Mesenchymal stem cell (in vitro differentiated cells and primary cell): ENCODE measurements around the gene ECM2.

ENCODE experiments used
- DNase-seq: peaks from one replicate; pipeline ENCODE4 v3.0.0-alpha.2; 2013
- H2AFZ ChIP-seq: one replicate; pipeline ENCODE4 v1.6.1; 2013; ENCODE audit warnings: low read depth, mild to moderate bottlenecking, control low read depth, inconsistent platforms, low read length, moderate library complexity
- H2AK5ac ChIP-seq: 2 replicates; pipeline ENCODE4 v1.6.1; 2013; ENCODE audit warnings: low read length, moderate library complexity, mild to moderate bottlenecking, inconsistent platforms; ENCODE audit not compliant: severe bottlenecking
- H2BK120ac ChIP-seq: one replicate; pipeline ENCODE4 v1.6.1; 2013; ENCODE audit warnings: low read depth, mild to moderate bottlenecking, inconsistent platforms, low read length, moderate library complexity
- H2BK12ac ChIP-seq, 2 experiments: one replicate each; pipeline ENCODE4 v1.6.1; 2013; ENCODE audit warnings: inconsistent platforms in 2 of 2, low read length in 2 of 2, mild to moderate bottlenecking in 2 of 2, moderate library complexity in 2 of 2, control low read depth in 1 of 2
- H2BK15ac ChIP-seq: one replicate; pipeline ENCODE4 v1.6.1; 2013; ENCODE audit warnings: mild to moderate bottlenecking, low read depth, inconsistent platforms; ENCODE audit not compliant: poor library complexity, severe bottlenecking
- H2BK5ac ChIP-seq: 2 replicates; pipeline ENCODE4 v1.6.1; 2013; ENCODE audit warnings: low read depth, mild to moderate bottlenecking, low read length, control low read depth, inconsistent platforms; ENCODE audit not compliant: poor library complexity, severe bottlenecking
- H3K14ac ChIP-seq, 2 experiments: one replicate each; pipeline ENCODE4 v1.6.1; 2013; ENCODE audit warnings: inconsistent platforms in 2 of 2, low read length in 2 of 2, control low read depth in 1 of 2, mild to moderate bottlenecking in 1 of 2, moderate library complexity in 1 of 2
- H3K18ac ChIP-seq, 2 experiments: one replicate each; pipeline ENCODE4 v1.6.1; 2013; ENCODE audit warnings: inconsistent platforms in 2 of 2, low read length in 2 of 2, control low read depth in 1 of 2, low read depth in 1 of 2, mild to moderate bottlenecking in 1 of 2
- H3K23ac ChIP-seq, 2 experiments: one replicate each; pipeline ENCODE4 v1.6.1; 2013; ENCODE audit warnings: inconsistent platforms in 2 of 2, low read length in 2 of 2, mild to moderate bottlenecking in 2 of 2, moderate library complexity in 2 of 2, control low read depth in 1 of 2
- H3K27ac ChIP-seq: 2 replicates; pipeline ENCODE4 v1.5.1; 2013; ENCODE audit warnings: mild to moderate bottlenecking, moderate library complexity, low read length, control low read depth, inconsistent platforms; ENCODE audit not compliant: poor library complexity, severe bottlenecking
- H3K27me3 ChIP-seq, 2 experiments: 2 replicates each; pipeline versions ENCODE4 v1.6.1 to v1.7.0; 2013; ENCODE audit warnings: low read length in 2 of 2, mild to moderate bottlenecking in 2 of 2, moderate library complexity in 2 of 2, control low read depth in 1 of 2, inconsistent platforms in 1 of 2; ENCODE audit not compliant: control insufficient read depth in 1 of 2, insufficient read depth in 1 of 2
- H3K36me3 ChIP-seq, 2 experiments: 2 replicates each; pipeline versions ENCODE4 v1.6.1 to v1.7.0; 2013; ENCODE audit warnings: low read length in 2 of 2, control low read depth in 1 of 2, inconsistent platforms in 1 of 2, low read depth in 1 of 2, mild to moderate bottlenecking in 1 of 2; ENCODE audit not compliant: insufficient read depth in 2 of 2, control insufficient read depth in 1 of 2
- H3K4ac ChIP-seq, 2 experiments: one replicate each; pipeline ENCODE4 v1.6.1; 2013; ENCODE audit warnings: inconsistent platforms in 2 of 2, low read length in 2 of 2, mild to moderate bottlenecking in 2 of 2, moderate library complexity in 2 of 2, control low read depth in 1 of 2, low read depth in 1 of 2
- H3K4me1 ChIP-seq: 2 replicates; pipeline ENCODE4 v1.6.1; 2013; ENCODE audit warnings: low read depth, low read length, control low read depth; ENCODE audit not compliant: control insufficient read depth, insufficient read depth
- H3K4me2 ChIP-seq: 2 replicates; pipeline ENCODE4 v1.6.1; 2013; ENCODE audit warnings: low read length, mild to moderate bottlenecking, inconsistent platforms; ENCODE audit not compliant: poor library complexity, severe bottlenecking
- H3K4me3 ChIP-seq, 2 experiments: 2 replicates each; pipeline versions ENCODE4 v1.5.1 to v1.7.0; 2013; ENCODE audit warnings: low read length in 2 of 2, mild to moderate bottlenecking in 2 of 2, control low read depth in 1 of 2, low read depth in 1 of 2; ENCODE audit not compliant: insufficient read depth in 1 of 2
- H3K79me1 ChIP-seq: replicated peaks from 2 replicates; pipeline ENCODE4 v1.6.1; 2013; ENCODE audit warnings: mild to moderate bottlenecking, control low read depth, low read length, inconsistent platforms; ENCODE audit not compliant: poor library complexity, severe bottlenecking
- H3K9ac ChIP-seq: 2 replicates; pipeline ENCODE4 v1.7.0; 2013; ENCODE audit warnings: mild to moderate bottlenecking, low read length, moderate library complexity
- H3K9me3 ChIP-seq: 2 replicates; pipeline ENCODE4 v1.7.0; 2013; ENCODE audit warnings: mild to moderate bottlenecking, low read length; ENCODE audit not compliant: control insufficient read depth
- H4K8ac ChIP-seq: one replicate; pipeline ENCODE4 v1.6.1; 2013; ENCODE audit warnings: inconsistent platforms, mild to moderate bottlenecking, low read length, moderate library complexity
- H4K91ac ChIP-seq: one replicate; pipeline ENCODE4 v1.6.1; 2013; ENCODE audit warnings: mild to moderate bottlenecking, low read length, inconsistent platforms
- WGBS: methylation state at CpG from one replicate; pipeline ENCODE4 v1.1.7; 2013; ENCODE audit warnings: mixed read lengths; 5-methylcytosine and 5-hydroxymethylcytosine counted together

The ECM2 gene

DNA sequence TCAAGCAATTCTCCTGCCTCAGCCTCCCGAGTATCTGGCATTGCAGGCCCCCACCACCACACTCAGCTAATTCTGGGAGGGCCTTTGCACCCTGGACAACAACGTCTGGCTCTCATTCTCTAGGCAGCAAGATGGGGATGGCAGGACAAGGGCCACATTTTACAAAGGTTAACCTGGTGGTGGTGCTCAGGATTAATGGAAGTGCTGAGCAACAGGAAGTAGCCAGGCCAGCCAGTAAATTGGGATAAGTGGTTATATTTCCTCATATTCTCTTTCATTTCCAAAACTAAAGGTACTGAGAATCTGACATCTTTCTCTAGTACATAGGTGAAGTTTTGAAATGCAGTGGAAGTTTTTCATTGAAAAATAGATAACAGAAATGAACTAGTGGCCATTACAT, 28.8 kb downstream of the ECM2 start:
- H2BK5ac ChIP-seq = no peak overlapping the region
- no peaks in the 10 kb centered on the region for H3K36me3 ChIP-seq
- H2AFZ ChIP-seq = no peak overlapping the region
- no peak overlapping the region for H3K27ac ChIP-seq
- H3K18ac ChIP-seq = no peak overlapping the region
- peaks cover 1% of the 10 kb centered on the region for H3K4me1 ChIP-seq
- no peak overlapping the region for H3K4me3 ChIP-seq
- no peak overlapping the region for H3K4ac ChIP-seq
- WGBS = 88% methylated on average over 2 of the region's 2 CpGs
- no peaks in the 10 kb centered on the region for H3K79me1 ChIP-seq
- DNase-seq = no peak
- H2BK120ac ChIP-seq = no peak overlapping the region
- H2AK5ac ChIP-seq = no peak overlapping the region
- H4K8ac ChIP-seq = no peak overlapping the region
- no peak overlapping the region for H2BK15ac ChIP-seq
- H3K9me3 ChIP-seq = no peaks in the 10 kb centered on the region
- H2BK12ac ChIP-seq = no peak overlapping the region
- no peaks in the 10 kb centered on the region for H3K27me3 ChIP-seq
- H3K4me2 ChIP-seq = no peak overlapping the region
- H4K91ac ChIP-seq = no peak overlapping the region
- peak overlapping the region; percentile 91 for H3K9ac ChIP-seq
- H3K23ac ChIP-seq = no peak overlapping the region
- H3K14ac ChIP-seq = no peak overlapping the region

- DNase-seq = peak; percentile 54
- Histone ChIP-seq H4K8ac (no peak overlapping the region), H3K4me1 (peaks cover 1% of the 10 kb centered on the region), H4K91ac (no peak overlapping the region), H3K79me1 (no peaks in the 10 kb centered on the region), H3K9me3 (no peaks in the 10 kb centered on the region), H3K4me3 (peak overlapping the region in 1 of 2 experiments; percentile 20), H3K4ac (no peak overlapping the region), H2BK12ac (peak overlapping the region in 1 of 2 experiments; percentile 54), H3K27ac (peak overlapping the region; percentile 63), H3K18ac (no peak overlapping the region), H2AFZ (no peak overlapping the region), H2AK5ac (no peak overlapping the region), H3K23ac (no peak overlapping the region), H2BK5ac (no peak overlapping the region), H2BK15ac (no peak overlapping the region), H2BK120ac (peak overlapping the region; percentile 58), H3K9ac (peak overlapping the region; percentile 91), H3K4me2 (no peak overlapping the region), H3K36me3 (no peaks in the 10 kb centered on the region), H3K14ac (no peak overlapping the region), H3K27me3 (no peaks in the 10 kb centered on the region)
- WGBS = 84% methylated on average over 3 of the region's 3 CpGs
These were observed 29.5 kb downstream of the ECM2 start for GRCh38 chr9:92506184-92506857.

DNA sequence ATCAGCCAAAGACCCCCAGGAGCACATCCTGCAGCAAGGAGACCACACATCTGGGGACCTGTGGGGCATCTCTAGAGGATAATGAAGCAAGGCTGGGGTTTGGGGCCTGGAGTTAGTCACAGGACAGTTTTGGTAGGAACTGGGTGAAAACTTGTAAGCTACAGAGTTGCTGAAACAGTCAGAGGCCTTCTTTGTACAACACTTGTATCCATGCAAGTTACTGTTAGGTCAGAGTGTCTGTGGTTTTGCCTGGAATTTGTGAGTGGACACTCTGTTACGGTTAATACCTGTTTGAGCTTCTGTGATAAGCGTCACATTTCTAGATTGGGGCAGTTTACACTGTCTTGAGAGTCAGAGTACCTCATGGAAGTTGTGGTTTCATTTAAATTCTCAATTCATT, 30.9 kb downstream of the ECM2 start:
- no peak overlapping the region for H3K4me2 ChIP-seq
- peaks cover 1% of the 10 kb centered on the region for H3K4me1 ChIP-seq
- no peak overlapping the region for H3K27ac ChIP-seq
- no peak overlapping the region for H3K4me3 ChIP-seq
- 83% methylated on average over 1 of the region's 2 CpGs for WGBS
- H4K8ac ChIP-seq = no peak overlapping the region
- no peak overlapping the region for H2BK15ac ChIP-seq
- H2AK5ac ChIP-seq = no peak overlapping the region
- H3K36me3 ChIP-seq = no peaks in the 10 kb centered on the region
- no peak overlapping the region for H3K23ac ChIP-seq
- H2BK120ac ChIP-seq = no peak overlapping the region
- no peak overlapping the region for H3K4ac ChIP-seq
- H3K79me1 ChIP-seq = no peaks in the 10 kb centered on the region
- H2BK5ac ChIP-seq = no peak overlapping the region
- H2BK12ac ChIP-seq = no peak overlapping the region
- no peak overlapping the region for H2AFZ ChIP-seq
- no peaks in the 10 kb centered on the region for H3K27me3 ChIP-seq
- H3K9ac ChIP-seq = peak overlapping the region; percentile 80
- H3K18ac ChIP-seq = peak overlapping the region in 1 of 2 experiments; percentile 4
- peak overlapping the region; percentile 48 for H4K91ac ChIP-seq
- no peak for DNase-seq
- no peak overlapping the region for H3K14ac ChIP-seq
- H3K9me3 ChIP-seq = no peaks in the 10 kb centered on the region

- Histone ChIP-seq H4K91ac (no peak overlapping the region), H3K23ac (no peak overlapping the region), H2AFZ (no peak overlapping the region), H2BK120ac (no peak overlapping the region), H2BK5ac (no peak overlapping the region), H4K8ac (no peak overlapping the region), H3K27ac (no peak overlapping the region), H3K36me3 (no peaks in the 10 kb centered on the region), H3K4ac (no peak overlapping the region), H3K4me3 (no peak overlapping the region), H3K4me2 (no peak overlapping the region), H2BK15ac (no peak overlapping the region), H2BK12ac (no peak overlapping the region), H3K14ac (no peak overlapping the region), H2AK5ac (no peak overlapping the region), H3K9ac (no peak overlapping the region), H3K4me1 (peaks cover 1% of the 10 kb centered on the region), H3K79me1 (no peaks in the 10 kb centered on the region), H3K18ac (no peak overlapping the region), H3K27me3 (no peaks in the 10 kb centered on the region), H3K9me3 (no peaks in the 10 kb centered on the region)
- no peak for DNase-seq
- 92% methylated on average over 2 of the region's 2 CpGs for WGBS
These were observed 32.6 kb downstream of the ECM2 start for GRCh38 chr9:92503156-92503555.
